ENCODE measurements around the gene IDH3A.

DNA sequence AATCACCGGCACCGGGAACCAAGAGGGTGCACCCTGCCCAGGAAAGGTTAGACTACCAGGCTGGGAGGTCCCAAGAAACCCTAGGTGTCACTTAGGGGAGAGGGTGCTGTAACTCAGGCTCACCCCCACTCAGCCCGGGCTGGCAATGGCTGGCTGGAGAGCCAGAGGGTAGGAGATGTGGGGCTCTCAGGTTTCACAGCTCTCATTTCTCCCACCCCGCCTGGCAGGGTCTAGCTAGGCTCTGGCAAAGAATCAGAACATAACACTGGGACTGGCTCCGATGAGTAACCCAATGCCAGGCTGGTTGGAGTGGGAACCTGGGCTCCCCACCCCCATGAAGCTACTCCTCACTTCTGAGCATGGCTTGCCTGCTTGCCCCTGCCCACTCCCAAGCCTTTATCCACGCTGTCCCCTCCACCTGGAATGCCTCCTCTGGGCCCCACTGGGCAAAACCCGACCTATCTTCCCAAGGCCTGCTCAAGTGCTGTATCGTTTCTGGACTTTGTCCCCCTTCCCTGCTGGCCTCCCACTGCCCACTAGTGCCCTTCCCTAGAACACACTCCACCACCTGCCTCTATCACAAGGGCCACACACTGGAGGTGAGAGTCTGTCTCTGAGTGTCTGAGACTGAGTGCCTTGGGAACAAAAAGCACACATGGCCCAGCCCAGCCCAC is 19.9 kb upstream of the IDH3A start:
- TF ChIP-seq TAF1 (IDR thresholded peaks at IDR 0.05; ENCODE audit: borderline replicate concordance, low read depth, low read length), result no peak
- no peak for TF ChIP-seq POLR2A (IDR thresholded peaks at IDR 0.05; ENCODE audit: low read depth, low read length)
- no peak for TF ChIP-seq POLR2AphosphoS5 (IDR thresholded peaks at IDR 0.05; ENCODE audit: low read depth, low read length)

Data from GM12892 (cell line).